Endothelial cell of umbilical vein (primary cell): Measurements from ENCODE around the gene TIPARP.

Source experiments
- CTCF ChIP-seq, 2 donors: IDR thresholded peaks; 1 replicate in 1 of 2; 2 replicates in 1 of 2; pipeline ENCODE4 v1.5.1; 2011; ENCODE audit warnings: low read length in 2 of 2, mild to moderate bottlenecking in 2 of 2, moderate library complexity in 2 of 2, control low read depth in 1 of 2, inconsistent platforms in 1 of 2, low read depth in 1 of 2; ENCODE audit not compliant: insufficient read depth in 1 of 2; ENCODE audit errors: extremely low read depth in 1 of 2
- EZH2 ChIP-seq: IDR thresholded peaks from 2 replicates; pipeline ENCODE4 v1.6.1; 2012; ENCODE audit warnings: borderline replicate concordance, low read depth, mild to moderate bottlenecking, moderate library complexity, low read length, inconsistent platforms; ENCODE audit not compliant: severe bottlenecking
- JUN ChIP-seq: IDR thresholded peaks from 2 replicates; pipeline ENCODE4 v1.6.1; 2011; ENCODE audit warnings: borderline replicate concordance, low read depth; ENCODE audit not compliant: insufficient read length, insufficient read depth
- MAX ChIP-seq: IDR thresholded peaks from 2 replicates; pipeline ENCODE4 v1.6.1; 2011; ENCODE audit not compliant: insufficient read depth, insufficient read length
- POLR2A ChIP-seq: IDR thresholded peaks from 2 replicates; pipeline ENCODE4 v1.6.1; 2012; ENCODE audit warnings: low read depth, mild to moderate bottlenecking, control low read depth, low read length

- TF ChIP-seq EZH2 (no peak), CTCF (IDR thresholded peaks at IDR 0.05; ENCODE audit: extremely low read depth in 1 of 2, insufficient read depth in 1 of 2, low read depth in 1 of 2, low read length in 2 of 2) (no peak), POLR2A (no peak), JUN (no peak), MAX (no peak)
Observed at GRCh38 chr3:156654834-156655233, 19.6 kb upstream of the TIPARP start.
